Measurements from ENCODE around the gene KAZALD1. TPM values are rescaled to one million over a fixed set of nuclear protein-coding genes. Genes with fewer than 3 reads are reported as not detected.

The KAZALD1 gene
- polyA plus RNA-seq, 1 donor from 2014 or later, result 1.6 TPM

DNA sequence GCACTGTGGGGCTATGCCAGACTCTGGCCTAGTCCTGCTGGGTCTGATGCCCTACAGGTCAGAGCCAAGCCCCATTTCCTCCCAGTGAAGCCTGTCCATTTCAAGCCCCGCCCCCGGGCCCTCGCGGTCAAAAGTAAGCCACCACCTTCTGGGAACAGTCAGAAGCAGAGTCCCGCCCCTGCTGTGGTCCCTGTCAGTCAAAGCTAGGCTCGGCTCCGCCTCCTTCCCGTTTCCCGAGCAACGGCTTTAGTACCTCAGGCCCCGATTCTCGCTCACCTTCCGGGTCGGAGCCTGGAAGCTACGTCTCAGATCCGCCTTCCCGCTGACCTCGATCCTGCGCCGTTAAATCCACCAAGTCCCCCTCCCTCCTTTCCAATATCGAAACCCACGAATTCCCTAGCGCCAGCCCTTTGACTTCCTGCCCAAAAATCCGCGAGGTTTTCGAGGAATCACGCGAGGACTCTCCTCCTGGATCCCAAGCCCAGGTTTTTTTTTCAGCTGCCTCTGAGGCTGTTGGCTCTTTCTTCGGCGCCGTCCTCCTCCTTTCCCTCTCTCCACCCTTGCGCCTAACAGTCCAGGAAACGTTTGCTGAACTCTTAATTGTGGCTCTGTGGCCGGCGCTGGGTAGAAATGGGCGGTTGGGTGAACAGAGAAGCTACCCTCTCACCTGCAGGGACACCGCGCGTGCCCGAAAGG is 19.0 kb upstream of the KAZALD1 start:
- H3K9ac ChIP-seq (ENCODE audit: low read length), result peak overlapping the region; percentile 71
- no peaks in the 10 kb centered on the region for H3K79me2 ChIP-seq (replicated peaks; ENCODE audit: insufficient read depth, low read length)
- peak overlapping the region; percentile 69 for H3K4me2 ChIP-seq (ENCODE audit: low read length)
- H3F3A ChIP-seq (ENCODE audit: insufficient read depth, low read length, poor library complexity, severe bottlenecking), result peaks cover 4% of the 10 kb centered on the region
- H3K27me3 ChIP-seq (ENCODE audit: insufficient read depth, low read depth, low read length), result peaks cover 25% of the 10 kb centered on the region
- H3K9me2 ChIP-seq (ENCODE audit: insufficient read depth, low read length), result no peaks in the 10 kb centered on the region
- no peak for TF ChIP-seq SMC3 (conservative IDR thresholded peaks at IDR 0.05; ENCODE audit: poor library complexity)
- TF ChIP-seq, protein P1, sequence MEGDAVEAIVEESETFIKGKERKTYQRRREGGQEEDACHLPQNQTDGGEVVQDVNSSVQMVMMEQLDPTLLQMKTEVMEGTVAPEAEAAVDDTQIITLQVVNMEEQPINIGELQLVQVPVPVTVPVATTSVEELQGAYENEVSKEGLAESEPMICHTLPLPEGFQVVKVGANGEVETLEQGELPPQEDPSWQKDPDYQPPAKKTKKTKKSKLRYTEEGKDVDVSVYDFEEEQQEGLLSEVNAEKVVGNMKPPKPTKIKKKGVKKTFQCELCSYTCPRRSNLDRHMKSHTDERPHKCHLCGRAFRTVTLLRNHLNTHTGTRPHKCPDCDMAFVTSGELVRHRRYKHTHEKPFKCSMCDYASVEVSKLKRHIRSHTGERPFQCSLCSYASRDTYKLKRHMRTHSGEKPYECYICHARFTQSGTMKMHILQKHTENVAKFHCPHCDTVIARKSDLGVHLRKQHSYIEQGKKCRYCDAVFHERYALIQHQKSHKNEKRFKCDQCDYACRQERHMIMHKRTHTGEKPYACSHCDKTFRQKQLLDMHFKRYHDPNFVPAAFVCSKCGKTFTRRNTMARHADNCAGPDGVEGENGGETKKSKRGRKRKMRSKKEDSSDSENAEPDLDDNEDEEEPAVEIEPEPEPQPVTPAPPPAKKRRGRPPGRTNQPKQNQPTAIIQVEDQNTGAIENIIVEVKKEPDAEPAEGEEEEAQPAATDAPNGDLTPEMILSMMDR (IDR thresholded peaks at IDR 0.05; ENCODE audit: poor library complexity, severe bottlenecking), result no peak
- TF ChIP-seq MXI1 (conservative IDR thresholded peaks at IDR 0.05; ENCODE audit: poor library complexity, severe bottlenecking), result no peak
- peak; percentile 85 for TF ChIP-seq TAF1 (IDR thresholded peaks at IDR 0.05; ENCODE audit: low read depth)
- peak; percentile 65 for TF ChIP-seq POLR2AphosphoS5 (IDR thresholded peaks at IDR 0.05)
- TF ChIP-seq, protein P2, sequence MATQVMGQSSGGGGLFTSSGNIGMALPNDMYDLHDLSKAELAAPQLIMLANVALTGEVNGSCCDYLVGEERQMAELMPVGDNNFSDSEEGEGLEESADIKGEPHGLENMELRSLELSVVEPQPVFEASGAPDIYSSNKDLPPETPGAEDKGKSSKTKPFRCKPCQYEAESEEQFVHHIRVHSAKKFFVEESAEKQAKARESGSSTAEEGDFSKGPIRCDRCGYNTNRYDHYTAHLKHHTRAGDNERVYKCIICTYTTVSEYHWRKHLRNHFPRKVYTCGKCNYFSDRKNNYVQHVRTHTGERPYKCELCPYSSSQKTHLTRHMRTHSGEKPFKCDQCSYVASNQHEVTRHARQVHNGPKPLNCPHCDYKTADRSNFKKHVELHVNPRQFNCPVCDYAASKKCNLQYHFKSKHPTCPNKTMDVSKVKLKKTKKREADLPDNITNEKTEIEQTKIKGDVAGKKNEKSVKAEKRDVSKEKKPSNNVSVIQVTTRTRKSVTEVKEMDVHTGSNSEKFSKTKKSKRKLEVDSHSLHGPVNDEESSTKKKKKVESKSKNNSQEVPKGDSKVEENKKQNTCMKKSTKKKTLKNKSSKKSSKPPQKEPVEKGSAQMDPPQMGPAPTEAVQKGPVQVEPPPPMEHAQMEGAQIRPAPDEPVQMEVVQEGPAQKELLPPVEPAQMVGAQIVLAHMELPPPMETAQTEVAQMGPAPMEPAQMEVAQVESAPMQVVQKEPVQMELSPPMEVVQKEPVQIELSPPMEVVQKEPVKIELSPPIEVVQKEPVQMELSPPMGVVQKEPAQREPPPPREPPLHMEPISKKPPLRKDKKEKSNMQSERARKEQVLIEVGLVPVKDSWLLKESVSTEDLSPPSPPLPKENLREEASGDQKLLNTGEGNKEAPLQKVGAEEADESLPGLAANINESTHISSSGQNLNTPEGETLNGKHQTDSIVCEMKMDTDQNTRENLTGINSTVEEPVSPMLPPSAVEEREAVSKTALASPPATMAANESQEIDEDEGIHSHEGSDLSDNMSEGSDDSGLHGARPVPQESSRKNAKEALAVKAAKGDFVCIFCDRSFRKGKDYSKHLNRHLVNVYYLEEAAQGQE (IDR thresholded peaks at IDR 0.05; ENCODE audit: borderline replicate concordance), result peak; percentile 73
- TF ChIP-seq EP300 (conservative IDR thresholded peaks at IDR 0.05; ENCODE audit: poor library complexity, severe bottlenecking), result peak; percentile 12
- no peak for TF ChIP-seq EZH2 (IDR thresholded peaks at IDR 0.05; ENCODE audit: borderline replicate concordance, insufficient read depth, low read length, poor library complexity, severe bottlenecking)
- peak; percentile 19 for TF ChIP-seq RAD21 (conservative IDR thresholded peaks at IDR 0.05)
- peak overlapping the region; percentile 63 for H3K4me3 ChIP-seq (ENCODE audit: low read length)
- no peaks in the 10 kb centered on the region for H4K20me1 ChIP-seq (ENCODE audit: insufficient read depth)
- peak overlapping the region; percentile 76 for H3K27ac ChIP-seq (ENCODE audit: low read length)
- H3K36me3 ChIP-seq (ENCODE audit: insufficient read depth, low read length), result no peaks in the 10 kb centered on the region
- peak overlapping the region; percentile 86 for H2AFZ ChIP-seq (ENCODE audit: low read depth, low read length)
- H3K9me3 ChIP-seq (ENCODE audit: low read length), result no peaks in the 10 kb centered on the region

DNA sequence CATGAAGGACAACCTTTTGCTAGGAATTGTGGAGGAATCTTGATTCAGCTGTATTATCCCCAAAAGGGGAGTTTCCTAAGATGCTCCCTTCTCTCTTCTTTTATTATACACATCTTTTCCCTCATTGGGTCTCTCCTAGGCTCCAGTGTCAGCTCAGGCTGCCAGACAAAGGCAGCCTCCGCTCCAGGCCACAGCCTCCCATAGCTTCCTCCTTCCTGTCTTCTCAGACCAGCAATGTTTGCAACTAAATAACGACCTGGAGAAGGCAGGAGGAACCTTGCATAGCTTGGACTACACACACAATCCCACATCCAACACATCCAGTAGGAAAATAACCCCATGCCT is 18.5 kb upstream of the KAZALD1 start:
- peak overlapping the region; percentile 69 for H3K4me2 ChIP-seq (ENCODE audit: low read length)
- no peaks in the 10 kb centered on the region for H3K79me2 ChIP-seq (replicated peaks; ENCODE audit: insufficient read depth, low read length)
- H3K27ac ChIP-seq (ENCODE audit: low read length), result peak overlapping the region; percentile 76
- H3K4me3 ChIP-seq (ENCODE audit: low read length), result peak overlapping the region; percentile 63
- no peaks in the 10 kb centered on the region for H3K36me3 ChIP-seq (ENCODE audit: insufficient read depth, low read length)
- H3F3A ChIP-seq (ENCODE audit: insufficient read depth, low read length, poor library complexity, severe bottlenecking), result peaks cover 4% of the 10 kb centered on the region
- H3K27me3 ChIP-seq (ENCODE audit: insufficient read depth, low read depth, low read length), result peaks cover 30% of the 10 kb centered on the region
- peak overlapping the region; percentile 86 for H2AFZ ChIP-seq (ENCODE audit: low read depth, low read length)
- no peaks in the 10 kb centered on the region for H3K9me3 ChIP-seq (ENCODE audit: low read length)
- no peaks in the 10 kb centered on the region for H4K20me1 ChIP-seq (ENCODE audit: insufficient read depth)
- no peaks in the 10 kb centered on the region for H3K9me2 ChIP-seq (ENCODE audit: insufficient read depth, low read length)
- peak overlapping the region; percentile 71 for H3K9ac ChIP-seq (ENCODE audit: low read length)
- no peak for TF ChIP-seq MXI1 (conservative IDR thresholded peaks at IDR 0.05; ENCODE audit: poor library complexity, severe bottlenecking)
- no peak for TF ChIP-seq EZH2 (IDR thresholded peaks at IDR 0.05; ENCODE audit: borderline replicate concordance, insufficient read depth, low read length, poor library complexity, severe bottlenecking)
- TF ChIP-seq RAD21 (conservative IDR thresholded peaks at IDR 0.05), result no peak
- TF ChIP-seq, protein P2 (IDR thresholded peaks at IDR 0.05; ENCODE audit: borderline replicate concordance), result no peak
- TF ChIP-seq, protein P1 (IDR thresholded peaks at IDR 0.05; ENCODE audit: poor library complexity, severe bottlenecking), result no peak
- TF ChIP-seq SMC3 (conservative IDR thresholded peaks at IDR 0.05; ENCODE audit: poor library complexity), result no peak
- no peak for TF ChIP-seq POLR2AphosphoS5 (IDR thresholded peaks at IDR 0.05)
